Nephron (organoid): ENCODE measurements around the gene TXNDC5.

Experiments
- H3K27ac Mint-ChIP-seq, 3 experiments: 2 replicates each; pipeline ENCODE4 v1.8.0; 2020; ENCODE audit warnings: mixed read lengths in 3 of 3, mild to moderate bottlenecking in 2 of 3, moderate library complexity in 1 of 3
- H3K27me3 Mint-ChIP-seq: 2 replicates; pipeline ENCODE4 v1.8.0; 2021; ENCODE audit warnings: low read depth, mild to moderate bottlenecking, moderate library complexity, mixed read lengths
- H3K36me3 Mint-ChIP-seq: 2 replicates; pipeline ENCODE4 v1.8.0; 2020; ENCODE audit warnings: low read depth, mixed read lengths
- H3K4me1 Mint-ChIP-seq: 2 replicates; pipeline ENCODE4 v1.8.0; 2020; ENCODE audit warnings: mixed read lengths
- H3K4me3 Mint-ChIP-seq, 3 experiments: 2 replicates each; pipeline ENCODE4 v1.8.0; 2020; ENCODE audit warnings: mild to moderate bottlenecking in 3 of 3, mixed read lengths in 3 of 3, moderate library complexity in 2 of 3
- H3K9me3 Mint-ChIP-seq: 2 replicates; pipeline ENCODE4 v1.8.0; 2020; ENCODE audit warnings: mixed read lengths
- TF ChIP-seq, protein P1 (sequence below), 3 experiments: fragments of 200-600 bp; sonication (generic); IDR thresholded peaks; one replicate each; pipeline ENCODE4 v1.5.0; 2021; ENCODE audit warnings: antibody characterized with exemption in 3 of 3; ENCODE audit not compliant: unreplicated experiment in 3 of 3

TXNDC5 gene

DNA sequence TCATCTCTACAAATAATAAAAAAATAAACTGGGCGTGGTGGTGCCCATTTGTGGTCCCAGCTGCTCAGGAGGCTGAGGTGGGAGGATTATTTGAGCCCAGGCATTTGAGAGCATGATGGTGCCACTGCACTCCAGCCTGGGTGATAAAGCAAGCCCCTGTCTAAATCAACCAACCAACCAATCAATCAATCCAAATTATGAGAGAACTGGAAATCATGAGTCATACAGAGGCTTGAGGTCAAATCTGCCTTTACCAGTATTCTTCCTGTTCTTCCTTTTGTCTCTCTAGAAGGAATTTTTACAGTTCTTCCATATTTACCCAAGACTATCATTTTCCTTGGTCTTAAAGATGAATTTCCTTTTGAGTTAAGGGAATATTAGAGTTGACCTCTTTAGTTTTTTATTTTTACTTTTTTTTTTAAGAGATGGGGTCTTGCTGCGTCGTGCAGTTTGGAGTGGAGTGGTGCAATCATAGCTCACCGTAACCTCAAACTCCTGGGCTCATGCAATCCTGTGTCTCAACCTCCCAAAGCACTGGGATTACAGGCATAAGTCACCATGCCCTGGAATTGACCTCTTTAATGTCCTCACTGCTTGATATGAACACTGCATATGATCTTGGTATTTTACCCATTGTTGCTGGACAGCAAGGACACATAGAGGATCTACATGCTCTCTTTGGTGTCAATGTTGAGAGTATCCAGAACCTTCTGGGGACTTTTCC is 44.1 kb upstream of the TXNDC5 start:
- H3K9me3 Mint-ChIP-seq = peaks cover 9% of the 10 kb centered on the region
- no peaks in the 10 kb centered on the region for H3K36me3 Mint-ChIP-seq
- TF ChIP-seq, protein P1, sequence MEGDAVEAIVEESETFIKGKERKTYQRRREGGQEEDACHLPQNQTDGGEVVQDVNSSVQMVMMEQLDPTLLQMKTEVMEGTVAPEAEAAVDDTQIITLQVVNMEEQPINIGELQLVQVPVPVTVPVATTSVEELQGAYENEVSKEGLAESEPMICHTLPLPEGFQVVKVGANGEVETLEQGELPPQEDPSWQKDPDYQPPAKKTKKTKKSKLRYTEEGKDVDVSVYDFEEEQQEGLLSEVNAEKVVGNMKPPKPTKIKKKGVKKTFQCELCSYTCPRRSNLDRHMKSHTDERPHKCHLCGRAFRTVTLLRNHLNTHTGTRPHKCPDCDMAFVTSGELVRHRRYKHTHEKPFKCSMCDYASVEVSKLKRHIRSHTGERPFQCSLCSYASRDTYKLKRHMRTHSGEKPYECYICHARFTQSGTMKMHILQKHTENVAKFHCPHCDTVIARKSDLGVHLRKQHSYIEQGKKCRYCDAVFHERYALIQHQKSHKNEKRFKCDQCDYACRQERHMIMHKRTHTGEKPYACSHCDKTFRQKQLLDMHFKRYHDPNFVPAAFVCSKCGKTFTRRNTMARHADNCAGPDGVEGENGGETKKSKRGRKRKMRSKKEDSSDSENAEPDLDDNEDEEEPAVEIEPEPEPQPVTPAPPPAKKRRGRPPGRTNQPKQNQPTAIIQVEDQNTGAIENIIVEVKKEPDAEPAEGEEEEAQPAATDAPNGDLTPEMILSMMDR (IDR thresholded peaks at IDR 0.05; ENCODE audit: unreplicated experiment in 3 of 3) = no peak
- H3K4me1 Mint-ChIP-seq = no peaks in the 10 kb centered on the region
- H3K4me3 Mint-ChIP-seq = no peak overlapping the region
- no peak overlapping the region for H3K27ac Mint-ChIP-seq
- H3K27me3 Mint-ChIP-seq = peaks cover 5% of the 10 kb centered on the region

DNA sequence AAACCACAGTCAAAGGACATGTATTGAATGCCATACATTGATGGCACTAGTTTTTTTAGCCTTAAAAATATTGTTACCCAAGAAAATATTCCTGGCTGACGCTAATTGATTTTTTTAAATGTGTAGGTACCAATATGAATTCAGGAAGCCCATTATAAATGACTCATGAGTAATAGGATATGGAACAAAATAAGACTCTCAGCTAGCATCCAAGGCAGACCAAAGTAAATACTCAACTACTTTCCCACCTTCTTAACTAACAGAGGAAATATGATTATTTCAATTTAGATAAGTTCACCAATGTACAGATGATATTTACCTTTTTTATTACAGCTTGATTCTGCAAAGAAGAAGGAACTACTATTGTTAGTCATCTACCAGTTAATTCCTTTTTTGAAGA is 43.2 kb upstream of the TXNDC5 start:
- TF ChIP-seq, protein P1 (IDR thresholded peaks at IDR 0.05; ENCODE audit: unreplicated experiment in 3 of 3) = no peak
- Mint-ChIP-seq H3K4me1 (no peaks in the 10 kb centered on the region), H3K27me3 (peaks cover 5% of the 10 kb centered on the region), H3K9me3 (peaks cover 16% of the 10 kb centered on the region), H3K4me3 (no peak overlapping the region), H3K36me3 (peaks cover 4% of the 10 kb centered on the region), H3K27ac (no peak overlapping the region)

DNA sequence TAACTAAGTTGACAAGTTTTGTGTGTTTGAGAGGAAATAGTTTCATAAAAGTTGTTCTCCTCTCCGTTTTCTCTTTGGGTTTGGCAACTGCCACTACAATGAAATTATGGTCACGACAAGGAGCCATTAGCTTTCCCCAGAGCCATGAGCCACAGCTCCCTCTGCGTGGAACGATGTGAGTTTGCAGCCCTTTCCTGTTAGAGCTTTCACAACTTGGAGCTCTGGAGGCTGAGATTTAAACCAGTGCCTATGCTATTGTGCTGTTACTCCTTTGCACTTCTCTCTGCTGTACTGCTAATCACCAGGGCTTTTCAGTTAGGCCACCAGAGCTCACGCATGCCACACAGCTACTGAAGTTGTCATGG is 29.3 kb upstream of the TXNDC5 start:
- Mint-ChIP-seq H3K9me3 (no peaks in the 10 kb centered on the region), H3K36me3 (no peaks in the 10 kb centered on the region), H3K4me1 (no peaks in the 10 kb centered on the region), H3K27ac (no peak overlapping the region), H3K27me3 (no peaks in the 10 kb centered on the region), H3K4me3 (no peak overlapping the region)
- TF ChIP-seq, protein P1 (IDR thresholded peaks at IDR 0.05; ENCODE audit: unreplicated experiment in 3 of 3) = no peak

DNA sequence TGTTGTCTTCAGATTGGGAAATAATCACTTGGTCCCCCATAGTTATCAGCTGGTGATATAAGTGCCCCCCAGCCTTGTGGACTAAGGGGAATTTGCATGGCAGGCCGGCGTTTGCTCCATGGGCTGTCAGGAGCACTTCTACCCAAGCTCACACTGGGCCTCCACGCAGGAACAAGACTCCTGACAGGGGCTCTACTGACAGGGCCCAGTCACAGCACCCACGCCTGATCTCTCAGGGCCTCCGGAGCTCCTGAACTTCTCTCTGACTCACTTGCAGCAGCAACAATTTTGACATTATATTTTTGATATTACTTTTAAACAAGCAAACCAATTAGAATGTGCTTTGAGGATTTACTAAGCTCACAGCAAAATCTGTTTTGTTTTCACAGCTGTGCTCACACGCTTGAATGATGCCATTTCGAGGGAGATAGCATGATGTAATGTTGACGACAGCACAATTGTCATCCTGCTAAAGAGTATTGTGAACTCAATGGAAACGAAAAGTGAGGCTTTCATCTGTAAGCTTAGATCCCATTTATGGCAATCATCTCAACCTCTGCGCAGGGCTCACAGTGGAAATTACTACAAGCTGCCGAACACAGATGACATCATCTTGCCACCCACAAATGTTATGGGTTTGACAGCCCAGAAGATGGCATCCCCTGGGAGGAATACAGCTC is 28.7 kb upstream of the TXNDC5 start:
- Mint-ChIP-seq H3K4me3 (no peak overlapping the region), H3K4me1 (no peaks in the 10 kb centered on the region), H3K36me3 (no peaks in the 10 kb centered on the region), H3K27ac (no peak overlapping the region), H3K27me3 (no peaks in the 10 kb centered on the region), H3K9me3 (no peaks in the 10 kb centered on the region)
- TF ChIP-seq, protein P1 (IDR thresholded peaks at IDR 0.05; ENCODE audit: unreplicated experiment in 3 of 3) = no peak

DNA sequence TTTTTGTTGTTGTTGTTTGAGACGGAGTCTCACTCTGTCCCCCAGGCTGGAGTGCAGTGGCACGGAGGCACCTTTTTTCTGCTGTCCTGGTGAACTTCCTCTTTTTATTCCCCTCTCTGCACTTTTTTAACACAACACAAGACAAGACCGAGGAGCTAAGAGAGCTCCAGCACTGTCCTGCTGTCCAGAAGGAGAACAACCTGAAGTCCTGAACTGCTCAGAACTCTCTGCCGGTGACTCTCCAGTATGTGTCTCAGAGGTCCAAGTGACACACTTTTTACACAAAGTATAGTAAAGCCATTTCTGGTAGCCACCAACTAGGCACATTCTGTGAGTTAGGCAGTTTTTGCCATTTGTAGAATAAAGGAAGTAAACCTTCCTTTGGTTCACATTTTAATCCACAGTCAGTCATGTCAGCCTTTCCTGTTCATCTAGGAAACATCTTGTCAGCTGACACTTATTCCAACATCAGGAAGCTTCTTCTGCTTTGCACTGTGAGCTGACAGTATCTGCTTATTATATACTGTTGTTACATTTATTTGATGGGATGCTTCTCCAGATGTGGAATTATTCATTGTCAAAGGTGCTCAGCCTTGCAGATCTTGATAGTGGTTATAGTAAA is 28.1 kb upstream of the TXNDC5 start:
- no peaks in the 10 kb centered on the region for H3K36me3 Mint-ChIP-seq
- peaks cover 6% of the 10 kb centered on the region for H3K4me1 Mint-ChIP-seq
- no peaks in the 10 kb centered on the region for H3K27me3 Mint-ChIP-seq
- H3K4me3 Mint-ChIP-seq = no peak overlapping the region
- no peaks in the 10 kb centered on the region for H3K9me3 Mint-ChIP-seq
- no peak overlapping the region for H3K27ac Mint-ChIP-seq
- TF ChIP-seq, protein P1 (IDR thresholded peaks at IDR 0.05; ENCODE audit: unreplicated experiment in 3 of 3) = no peak
